ENCODE measurements around the gene APBB2. TPM values are rescaled to one million over a fixed set of nuclear protein-coding genes. Genes with fewer than 3 reads are reported as not detected.

Gene APBB2
- total and polyA plus RNA-seq, 2 of the 4 experiments (the other 2 are of a cell fraction): 47.9 to 75.5 TPM

DNA sequence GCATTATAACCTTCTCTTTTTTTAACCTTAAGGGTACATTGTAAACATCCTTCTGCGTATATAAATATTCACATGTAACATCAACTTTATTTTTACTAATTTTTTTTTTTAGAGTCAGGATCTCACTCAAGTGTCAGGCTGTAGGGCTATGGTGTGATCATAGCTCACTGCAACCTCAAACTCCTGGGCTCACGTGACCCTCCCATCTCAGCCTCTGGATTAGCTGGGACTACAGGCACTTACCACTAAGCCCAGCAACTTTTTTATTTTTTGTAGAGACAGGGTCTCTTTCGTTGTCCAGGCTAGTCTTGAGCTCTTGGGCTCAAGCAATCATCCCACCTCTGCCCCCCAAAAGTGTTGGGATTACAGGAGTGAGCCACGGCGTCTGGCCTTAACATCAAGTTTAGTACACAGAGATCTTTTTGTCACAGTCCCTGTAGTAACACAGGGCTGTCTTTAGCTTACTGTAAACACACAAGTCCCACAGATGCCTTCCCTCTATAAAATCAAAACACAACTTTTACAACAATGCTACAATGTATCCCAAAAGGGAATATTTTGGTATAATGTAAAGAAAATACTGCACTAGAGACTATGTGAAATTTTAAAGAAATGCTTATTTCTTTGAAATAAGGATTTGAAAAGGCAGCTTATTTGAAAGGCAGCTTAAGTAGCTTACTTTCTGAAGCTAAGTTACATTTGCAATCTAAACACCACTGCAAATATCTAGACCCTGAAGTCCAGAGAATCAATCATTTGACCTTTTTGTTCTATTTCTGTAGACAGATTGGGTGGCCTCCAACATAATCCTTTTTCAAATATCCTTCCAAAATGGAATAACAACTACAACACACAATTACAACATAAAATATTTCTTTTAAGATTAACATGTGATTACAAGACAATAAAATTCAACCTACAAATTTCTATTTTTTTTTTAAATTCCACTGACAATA lies 116.0 kb downstream of the APBB2 start:
- H2BK15ac ChIP-seq (ENCODE audit: low read depth, low read length): no peak overlapping the region
- H2AK5ac ChIP-seq (ENCODE audit: low read depth, low read length): no peak overlapping the region
- no peaks in the 10 kb centered on the region for H3K9me3 ChIP-seq (ENCODE audit: control insufficient read depth, insufficient read depth, low read length)
- H4K5ac ChIP-seq (ENCODE audit: low read depth, low read length): no peak overlapping the region
- H3K36me3 ChIP-seq (ENCODE audit: control insufficient read depth, insufficient read depth, low read length): no peaks in the 10 kb centered on the region
- no peak overlapping the region for H2BK5ac ChIP-seq (ENCODE audit: low read depth, low read length, poor library complexity, severe bottlenecking)
- no peak overlapping the region for H3K9ac ChIP-seq (ENCODE audit: low read depth, low read length)
- 0 out of 4 replicates have a peak overlapping the region, but pooled peaks of 1 of the 2 experiments have one; percentile 54 for H4K8ac ChIP-seq (ENCODE audit: low read depth in 2 of 2, low read length in 2 of 2)
- peaks cover 2% of the 10 kb centered on the region; the same call in 1 of the 2 replicates for H4K20me1 ChIP-seq (ENCODE audit: insufficient read depth, low read length)
- ChIA-PET POLR2A (ENCODE audit: unreplicated experiment) (interaction anchor here (0.5 to 0.6 kb wide), 2 partner anchors 8 to 62 kb away, joined by 4 to 12 read pairs; no protein-coding TSS in a partner anchor), CTCF (no interaction called here)
- no peak overlapping the region for H2AFZ ChIP-seq (replicated peaks; ENCODE audit: low read length, poor library complexity)
- intact Hi-C loops (cut with micrococcal nuclease) (no loop called here), in situ Hi-C loops (cut with MboI; ENCODE audit: low sequenced_read_pairs) (no loop called here), dilution Hi-C loops (cut with HindIII; ENCODE audit: low sequenced_read_pairs, unreplicated experiment) (no loop called here)
- H3K14ac ChIP-seq (replicated peaks; ENCODE audit: low read depth, low read length): no peak overlapping the region
- no peak overlapping the region for H3K27ac ChIP-seq (ENCODE audit: insufficient read depth, low read length)
- H2BK120ac ChIP-seq (ENCODE audit: low read depth, low read length): no peak overlapping the region
- H3K56ac ChIP-seq (ENCODE audit: extremely low read depth, insufficient read depth, low read length): no peak overlapping the region
- H3K79me1 ChIP-seq (ENCODE audit: low read depth in 1 of 2, low read length in 2 of 2): peaks cover 19 to 21% of the 10 kb centered on the region in 2 experiments
- WGBS, 2 experiments (ENCODE audit: extremely low coverage in 2 of 2, insufficient read length in 1 of 2): no CpG with 5 or more reads among the region's 5 CpGs
- H3K23ac ChIP-seq (ENCODE audit: low read depth, low read length): no peak overlapping the region
- TF ChIP-seq FOS (IDR thresholded peaks at IDR 0.05; ENCODE audit: low read depth, low read length): no peak
- H3K9me1 ChIP-seq (ENCODE audit: insufficient read depth, low read length): peaks cover 9% of the 10 kb centered on the region
- peak overlapping the region; percentile 12; the same call in 1 of the 2 replicates for H3K4me2 ChIP-seq (ENCODE audit: low read depth, low read length)
- H4K91ac ChIP-seq (ENCODE audit: insufficient read depth, low read depth, low read length): no peak overlapping the region
- no peak overlapping the region for H3K4ac ChIP-seq (ENCODE audit: low read depth, low read length)
- no peak overlapping the region for H2BK20ac ChIP-seq (ENCODE audit: low read depth, low read length)
- H3K4me1 ChIP-seq (ENCODE audit: control insufficient read depth, insufficient read depth, low read length): peaks cover 5% of the 10 kb centered on the region; the same call in 1 of the 2 replicates
- DNase-seq (no peak), ATAC-seq (ENCODE audit: low read depth) (no peak)
- no peak overlapping the region for H2AK9ac ChIP-seq (replicated peaks; ENCODE audit: low read depth, low read length, poor library complexity)
- H3K27me3 ChIP-seq (ENCODE audit: control insufficient read depth, insufficient read depth, low read length): no peaks in the 10 kb centered on the region
- BruUV-seq (replicated peaks): no TSS peak
- no peak overlapping the region for H3K18ac ChIP-seq (ENCODE audit: low read depth, low read length)
- no peak overlapping the region for H3K4me3 ChIP-seq (ENCODE audit: insufficient read depth, low read depth, low read length)

All from IMR-90 (cell line).